Stimulated activated CD8-positive, alpha-beta memory T cell treated with anti-CD3 and anti-CD28 coated beads, Interleukin-7, amount 100 ng/mL, for 24 hours (primary cell): ENCODE data around the gene METAP1D.
"Not testable (repeated sequence)": the region's sequence is repeated elsewhere in the genome, so short reads cannot be mapped to it uniquely, and the experiment has no call there.

Experiments
- DNase-seq: peaks from one replicate; pipeline ENCODE4 v3.0.0-alpha.2; 2020; ENCODE audit warnings: low read depth

The METAP1D gene

DNA sequence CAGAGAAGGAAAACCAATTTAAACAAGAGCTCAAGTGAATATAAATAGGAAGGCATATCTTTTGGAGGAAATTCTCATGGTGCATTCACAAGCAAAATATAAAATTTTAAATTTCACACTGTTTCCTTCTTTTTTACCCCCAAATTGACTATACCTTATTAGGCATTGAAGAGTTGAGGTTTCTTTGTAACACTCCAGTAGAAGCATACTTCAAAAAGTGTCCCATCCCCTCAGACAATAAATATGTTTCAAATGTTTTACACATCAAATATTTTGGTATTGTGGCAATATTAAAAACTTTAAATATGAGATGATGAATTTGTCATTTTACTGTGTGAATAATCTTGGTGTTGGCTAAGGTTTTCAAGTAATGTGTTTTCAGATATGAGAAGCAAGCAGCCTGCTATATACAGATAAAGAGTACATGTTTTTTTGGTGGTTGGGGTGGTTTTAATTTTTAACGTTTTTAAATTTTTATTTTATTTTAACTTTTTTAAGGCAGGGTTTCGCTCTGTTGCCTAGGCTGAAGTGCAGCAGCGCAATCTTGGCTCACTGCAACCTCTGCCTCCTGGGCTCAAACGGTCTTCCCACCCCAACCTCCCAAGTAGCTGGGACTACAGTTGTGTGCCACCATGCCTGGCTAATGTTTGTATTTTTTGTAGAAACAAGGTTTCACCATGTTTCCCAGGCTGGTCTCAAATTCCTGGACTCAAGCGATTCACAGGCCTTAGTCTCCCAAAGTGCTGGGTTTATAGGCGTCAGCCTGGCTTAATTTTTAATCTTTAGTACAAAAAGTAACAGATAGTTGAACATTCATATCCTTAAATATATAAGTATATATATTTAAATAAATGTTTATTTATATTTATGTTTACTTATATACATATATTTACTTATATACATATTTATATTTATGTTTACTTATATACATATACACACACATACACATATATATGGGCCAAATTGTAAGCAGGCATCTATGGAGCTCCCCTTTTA lies 49.1 kb downstream of the METAP1D start:
- no peak for DNase-seq

GRCh38 chr2:172049567-172050120 lies 49.9 kb downstream of the METAP1D start:
- no peak for DNase-seq

- no peak for DNase-seq
Measured at GRCh38 chr2:172050479-172051125, 50.8 kb downstream of the METAP1D start.

GRCh38 chr2:172052000-172052983 lies 52.5 kb downstream of the METAP1D start:
- no peak for DNase-seq

GRCh38 chr2:172053486-172053885 lies 53.7 kb downstream of the METAP1D start:
- DNase-seq = no peak

- DNase-seq = no peak
Measured at GRCh38 chr2:172056293-172056692, 56.5 kb downstream of the METAP1D start.

DNA sequence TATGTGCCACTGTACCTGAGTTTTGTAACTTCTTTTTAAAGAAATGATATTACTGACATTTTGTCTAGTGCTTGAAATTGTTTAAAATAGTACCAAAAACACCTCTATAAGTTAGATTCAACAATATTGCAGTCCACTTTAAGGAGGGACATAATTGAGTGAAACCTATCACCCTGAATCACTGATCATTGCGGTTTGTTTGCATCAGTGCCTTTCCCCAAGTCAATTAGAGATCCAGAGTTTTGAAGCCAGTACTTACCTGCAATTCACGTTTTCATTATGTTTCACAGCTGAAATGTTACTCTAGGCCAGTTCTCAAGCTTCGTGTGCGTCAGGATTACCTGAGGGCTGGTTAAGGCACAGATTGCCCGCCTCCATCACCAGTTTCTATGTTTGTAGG lies 58.9 kb downstream of the METAP1D start:
- DNase-seq = no peak

GRCh38 chr2:172060118-172060517 lies 60.4 kb downstream of the METAP1D start:
- not testable (repeated sequence) for DNase-seq

GRCh38 chr2:172062402-172063004 lies 62.8 kb downstream of the METAP1D start:
- DNase-seq = no peak

DNA sequence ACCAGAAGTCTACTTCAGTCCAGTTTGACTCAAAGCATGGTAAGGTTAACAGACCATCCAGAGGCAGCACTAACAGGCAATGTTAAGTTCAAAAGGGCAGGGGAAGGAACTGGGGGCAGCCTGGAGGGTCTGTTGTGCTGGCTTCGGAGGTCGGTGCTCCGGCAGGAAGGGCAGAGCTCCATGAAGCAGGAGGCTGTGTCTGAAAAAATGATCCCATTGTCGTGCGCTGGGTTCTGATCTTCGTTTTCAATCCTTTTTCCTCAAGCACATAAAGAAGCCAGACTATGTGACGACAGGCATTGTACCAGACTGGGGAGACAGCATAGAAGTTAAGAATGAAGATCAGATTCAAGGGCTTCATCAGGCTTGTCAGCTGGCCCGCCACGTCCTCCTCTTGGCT lies 63.7 kb downstream of the METAP1D start:
- DNase-seq = no peak

- DNase-seq = no peak
Measured at GRCh38 chr2:172065111-172065510, 65.4 kb downstream of the METAP1D start.

- no peak for DNase-seq
Measured at GRCh38 chr2:172066394-172066886, 66.7 kb downstream of the METAP1D start.

- not testable (repeated sequence) for DNase-seq
Measured at GRCh38 chr2:172067905-172068304, 68.2 kb downstream of the METAP1D start.

- no peak for DNase-seq
Measured at GRCh38 chr2:172070936-172071335, 71.2 kb downstream of the METAP1D start.

DNA sequence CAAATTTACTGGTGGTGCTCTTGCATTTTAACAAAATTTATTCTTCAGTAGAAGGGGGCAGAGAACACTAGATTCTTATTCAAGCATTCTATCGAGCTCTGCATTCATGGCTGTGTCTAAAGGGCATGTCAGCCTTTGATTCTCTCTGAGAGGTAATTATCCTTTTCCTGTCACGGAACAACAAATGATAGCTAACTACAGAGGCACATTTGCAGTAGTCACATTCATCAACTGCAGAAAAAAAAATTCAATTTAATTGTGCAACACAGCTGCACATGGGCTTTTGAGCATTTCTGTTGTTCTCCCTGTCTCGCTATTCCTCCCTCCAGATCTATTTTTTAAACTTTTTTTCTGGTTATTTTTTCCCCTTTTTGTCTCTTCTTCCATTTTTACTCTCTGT lies 72.5 kb downstream of the METAP1D start:
- DNase-seq = no peak

- no peak for DNase-seq
Measured at GRCh38 chr2:172072706-172073105, 73.0 kb downstream of the METAP1D start.

GRCh38 chr2:172073518-172073917 lies 73.8 kb downstream of the METAP1D start:
- no peak for DNase-seq

GRCh38 chr2:172074254-172074653 lies 74.5 kb downstream of the METAP1D start:
- DNase-seq = no peak

GRCh38 chr2:172079416-172079815 lies 79.7 kb downstream of the METAP1D start:
- DNase-seq = no peak

- DNase-seq = no peak
Measured at GRCh38 chr2:172079838-172080640, 80.3 kb downstream of the METAP1D start.
